Measurements from ENCODE around the gene PINK1.

The PINK1 gene

DNA sequence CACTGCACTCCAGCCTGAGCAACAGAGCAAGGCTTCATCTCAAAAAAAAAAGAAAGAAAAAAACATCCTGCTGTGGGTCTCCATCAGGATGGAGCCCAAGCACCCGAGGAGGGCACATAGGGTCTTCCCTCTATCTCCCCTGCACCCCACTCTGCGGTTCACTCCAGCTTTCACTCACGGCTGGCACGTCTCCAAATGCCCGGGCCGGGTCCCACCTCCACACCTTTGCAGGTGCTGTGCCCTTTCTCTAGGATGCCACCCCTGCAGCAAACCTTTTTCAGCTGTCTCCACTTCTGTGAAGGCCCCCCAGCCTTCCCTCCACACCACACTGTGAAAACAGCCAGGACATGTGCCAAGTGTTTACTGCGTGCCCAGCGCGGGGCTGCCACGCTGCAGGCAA is 50.4 kb downstream of the PINK1 start:
- Histone ChIP-seq H3K4me2 (ENCODE audit: insufficient read depth, low read length, poor library complexity, severe bottlenecking) (no peak overlapping the region), H2AFZ (ENCODE audit: low read length) (no peak overlapping the region), H3K4me1 (ENCODE audit: control insufficient read depth in 2 of 2, insufficient read depth in 1 of 2, low read depth in 1 of 2, low read length in 2 of 2) (no peaks in the 10 kb centered on the region), H2AK5ac (ENCODE audit: low read depth, low read length) (no peak overlapping the region), H3K4me3 (ENCODE audit: low read length in 2 of 2) (no peak overlapping the region), H2BK120ac (ENCODE audit: low read depth, low read length) (peak overlapping the region; percentile 16), H4K91ac (ENCODE audit: low read depth, low read length, poor library complexity) (no peak overlapping the region), H3K23ac (ENCODE audit: low read depth, low read length, poor library complexity) (no peak overlapping the region), H3K9me3 (replicated peaks in 1 of 2; ENCODE audit: control insufficient read depth in 2 of 2, insufficient read depth in 1 of 2, low read depth in 1 of 2, low read length in 2 of 2) (peaks cover 0 to 2% of the 10 kb centered on the region in 2 donors), H3K9ac (ENCODE audit: low read depth, low read length, poor library complexity) (no peak overlapping the region), H3K14ac (ENCODE audit: low read length) (no peak overlapping the region), H4K8ac (ENCODE audit: low read depth, low read length) (no peak overlapping the region), H3K4ac (ENCODE audit: low read length) (no peak overlapping the region), H3K79me1 (ENCODE audit: low read depth, low read length) (no peaks in the 10 kb centered on the region), H3K18ac (ENCODE audit: low read length) (no peak overlapping the region), H3K27me3 (ENCODE audit: control insufficient read depth in 3 of 3, insufficient read depth in 3 of 3, low read depth in 1 of 3, low read length in 3 of 3) (no peaks in the 10 kb centered on the region), H2BK15ac (ENCODE audit: low read length) (no peak overlapping the region), H2BK5ac (ENCODE audit: low read length) (no peak overlapping the region), H3K36me3 (replicated peaks in 1 of 2; ENCODE audit: control insufficient read depth in 2 of 2, insufficient read depth in 2 of 2, low read length in 2 of 2) (peaks cover 0 to 3% of the 10 kb centered on the region in 2 donors), H3K27ac (replicated peaks; ENCODE audit: low read length) (no peak overlapping the region), H2BK12ac (ENCODE audit: low read length) (no peak overlapping the region)
- no peak for DNase-seq (ENCODE audit: low spot score)
- no CpG with 5 or more reads among the region's 10 CpGs for WGBS, 2 donors (ENCODE audit: extremely low coverage in 2 of 2, insufficient read length in 2 of 2, insufficient replicate concordance in 1 of 2)

DNA sequence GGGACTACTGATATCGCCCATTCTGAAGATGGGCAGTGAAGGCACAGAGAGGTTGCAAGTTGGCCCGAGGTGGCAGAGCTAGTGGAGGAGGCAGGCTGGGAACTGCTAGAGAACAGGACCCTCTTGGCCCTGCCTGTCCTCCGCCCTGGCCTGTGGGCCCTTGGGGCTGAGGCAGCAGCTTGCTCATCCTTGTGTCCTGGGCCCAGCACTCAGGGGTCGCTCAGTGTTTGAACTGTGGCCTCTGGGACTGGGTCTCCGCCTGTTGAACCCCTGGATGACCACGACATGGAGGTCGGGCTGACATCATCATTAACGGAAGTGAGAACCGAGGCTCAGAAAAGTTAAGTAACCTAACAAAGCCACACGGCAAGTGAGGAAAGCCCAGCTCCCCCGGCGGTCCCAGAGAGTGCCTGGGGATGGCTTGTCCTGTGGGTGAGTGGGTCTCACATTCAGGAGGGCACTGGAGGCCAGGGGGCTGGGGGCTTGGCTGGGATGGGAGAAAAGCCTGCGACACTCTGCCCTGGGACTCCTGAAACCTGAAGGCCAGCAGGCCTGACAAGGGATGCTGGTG is 50.9 kb downstream of the PINK1 start:
- no peak overlapping the region for H3K18ac ChIP-seq (ENCODE audit: low read length)
- H3K4ac ChIP-seq (ENCODE audit: low read length) = no peak overlapping the region
- peaks cover 0 to 2% of the 10 kb centered on the region in 2 donors for H3K9me3 ChIP-seq (replicated peaks in 1 of 2; ENCODE audit: control insufficient read depth in 2 of 2, insufficient read depth in 1 of 2, low read depth in 1 of 2, low read length in 2 of 2)
- no peak overlapping the region for H3K27ac ChIP-seq (replicated peaks; ENCODE audit: low read length)
- H2BK5ac ChIP-seq (ENCODE audit: low read length) = peak overlapping the region; percentile 82
- peak overlapping the region; percentile 12 for H3K9ac ChIP-seq (ENCODE audit: low read depth, low read length, poor library complexity)
- peaks cover 0 to 5% of the 10 kb centered on the region in 2 donors for H3K36me3 ChIP-seq (replicated peaks in 1 of 2; ENCODE audit: control insufficient read depth in 2 of 2, insufficient read depth in 2 of 2, low read length in 2 of 2)
- H3K27me3 ChIP-seq (ENCODE audit: control insufficient read depth in 3 of 3, insufficient read depth in 3 of 3, low read depth in 1 of 3, low read length in 3 of 3) = no peaks in the 10 kb centered on the region
- no peak for DNase-seq (ENCODE audit: low spot score)
- no peak overlapping the region for H3K4me2 ChIP-seq (ENCODE audit: insufficient read depth, low read length, poor library complexity, severe bottlenecking)
- no peaks in the 10 kb centered on the region for H3K4me1 ChIP-seq (ENCODE audit: control insufficient read depth in 2 of 2, insufficient read depth in 1 of 2, low read depth in 1 of 2, low read length in 2 of 2)
- H2BK15ac ChIP-seq (ENCODE audit: low read length) = no peak overlapping the region
- no peak overlapping the region for H2AK5ac ChIP-seq (ENCODE audit: low read depth, low read length)
- H2BK120ac ChIP-seq (ENCODE audit: low read depth, low read length) = peak overlapping the region; percentile 16
- no peak overlapping the region for H4K91ac ChIP-seq (ENCODE audit: low read depth, low read length, poor library complexity)
- H4K8ac ChIP-seq (ENCODE audit: low read depth, low read length) = no peak overlapping the region
- H3K4me3 ChIP-seq (ENCODE audit: low read length in 2 of 2) = no peak overlapping the region
- peak overlapping the region; percentile 73 for H3K23ac ChIP-seq (ENCODE audit: low read depth, low read length, poor library complexity)
- WGBS, 2 donors (ENCODE audit: extremely low coverage in 2 of 2, insufficient read length in 2 of 2, insufficient replicate concordance in 1 of 2) = no CpG with 5 or more reads among the region's 13 CpGs
- no peaks in the 10 kb centered on the region for H3K79me1 ChIP-seq (ENCODE audit: low read depth, low read length)
- H3K14ac ChIP-seq (ENCODE audit: low read length) = no peak overlapping the region
- no peak overlapping the region for H2BK12ac ChIP-seq (ENCODE audit: low read length)
- H2AFZ ChIP-seq (ENCODE audit: low read length) = peak overlapping the region; percentile 39

DNA sequence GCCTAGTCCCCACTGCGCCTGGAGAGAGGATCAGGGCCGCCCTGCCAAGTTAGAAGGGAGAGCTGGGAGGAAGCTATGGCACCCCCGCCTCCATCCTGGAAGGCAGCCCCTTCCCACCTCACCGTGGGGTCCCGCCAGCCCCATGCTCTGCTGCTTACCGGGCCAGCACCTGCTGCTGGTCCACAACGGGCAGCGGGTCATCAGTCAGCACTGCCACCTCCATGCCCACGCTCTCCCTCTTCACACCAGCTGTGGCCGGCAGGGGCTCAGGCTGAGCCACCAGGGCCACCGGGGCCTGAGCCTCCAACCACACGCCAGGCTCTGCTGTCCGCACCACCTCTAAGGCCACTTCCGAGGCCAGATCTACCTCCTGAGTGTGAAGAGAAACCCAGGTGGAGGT is 51.4 kb downstream of the PINK1 start:
- WGBS, 2 donors (ENCODE audit: extremely low coverage in 2 of 2, insufficient read length in 2 of 2, insufficient replicate concordance in 1 of 2) = no CpG with 5 or more reads among the region's 14 CpGs
- Histone ChIP-seq H3K14ac (ENCODE audit: low read length) (peak overlapping the region; percentile 56), H3K27me3 (ENCODE audit: control insufficient read depth in 3 of 3, insufficient read depth in 3 of 3, low read depth in 1 of 3, low read length in 3 of 3) (no peaks in the 10 kb centered on the region), H2BK12ac (ENCODE audit: low read length) (peak overlapping the region; percentile 41), H3K9ac (ENCODE audit: low read depth, low read length, poor library complexity) (peak overlapping the region; percentile 77), H3K27ac (replicated peaks; ENCODE audit: low read length) (no peak overlapping the region), H2AFZ (ENCODE audit: low read length) (peak overlapping the region; percentile 39), H2BK120ac (ENCODE audit: low read depth, low read length) (peak overlapping the region; percentile 72), H3K4me1 (ENCODE audit: control insufficient read depth in 2 of 2, insufficient read depth in 1 of 2, low read depth in 1 of 2, low read length in 2 of 2) (no peaks in the 10 kb centered on the region), H3K4me2 (ENCODE audit: insufficient read depth, low read length, poor library complexity, severe bottlenecking) (no peak overlapping the region), H4K91ac (ENCODE audit: low read depth, low read length, poor library complexity) (no peak overlapping the region), H3K4me3 (ENCODE audit: low read length in 2 of 2) (no peak overlapping the region), H4K8ac (ENCODE audit: low read depth, low read length) (no peak overlapping the region), H2BK15ac (ENCODE audit: low read length) (no peak overlapping the region), H3K23ac (ENCODE audit: low read depth, low read length, poor library complexity) (peak overlapping the region; percentile 73), H3K9me3 (replicated peaks in 1 of 2; ENCODE audit: control insufficient read depth in 2 of 2, insufficient read depth in 1 of 2, low read depth in 1 of 2, low read length in 2 of 2) (peaks cover 0 to 2% of the 10 kb centered on the region in 2 donors), H3K36me3 (replicated peaks in 1 of 2; ENCODE audit: control insufficient read depth in 2 of 2, insufficient read depth in 2 of 2, low read length in 2 of 2) (peaks cover 0 to 5% of the 10 kb centered on the region in 2 donors), H3K18ac (ENCODE audit: low read length) (peak overlapping the region; percentile 28), H2AK5ac (ENCODE audit: low read depth, low read length) (no peak overlapping the region), H3K79me1 (ENCODE audit: low read depth, low read length) (no peaks in the 10 kb centered on the region), H3K4ac (ENCODE audit: low read length) (no peak overlapping the region), H2BK5ac (ENCODE audit: low read length) (peak overlapping the region; percentile 82)
- no peak for DNase-seq (ENCODE audit: low spot score)

DNA sequence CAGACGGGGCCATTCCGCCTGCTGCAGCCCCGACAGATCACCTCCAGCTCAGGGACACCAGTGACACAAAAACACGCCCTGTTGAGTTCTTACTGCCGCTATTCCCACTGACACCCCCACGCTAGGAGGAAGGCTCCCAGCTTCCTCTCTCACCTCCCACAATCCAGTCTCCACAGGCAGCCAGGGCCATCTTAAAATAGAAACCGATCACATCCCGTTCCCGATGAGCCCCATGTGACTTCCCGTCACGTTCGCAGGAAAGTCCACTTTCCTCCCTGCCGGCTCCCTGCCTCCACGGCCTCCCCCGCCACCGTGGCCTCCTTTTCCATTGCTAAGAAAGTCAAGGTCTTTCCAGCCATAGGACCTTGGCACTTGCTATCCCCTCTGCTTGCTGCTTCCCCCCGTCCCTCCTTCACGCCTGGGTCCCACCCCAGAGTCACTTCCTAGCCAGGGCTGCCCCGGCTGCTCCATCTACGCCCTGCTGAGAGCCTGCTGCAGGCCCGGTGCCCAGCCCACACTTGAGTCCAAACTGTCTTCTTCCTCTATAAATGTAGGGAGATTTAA is 51.9 kb downstream of the PINK1 start:
- no CpG with 5 or more reads among the region's 21 CpGs for WGBS, 2 donors (ENCODE audit: extremely low coverage in 2 of 2, insufficient read length in 2 of 2, insufficient replicate concordance in 1 of 2)

More for the DNA sequence above, 51.9 kb downstream of the PINK1 start:
- no peak overlapping the region for H3K4me3 ChIP-seq (ENCODE audit: low read length in 2 of 2)
- peaks cover 0 to 2% of the 10 kb centered on the region in 2 donors for H3K9me3 ChIP-seq (replicated peaks in 1 of 2; ENCODE audit: control insufficient read depth in 2 of 2, insufficient read depth in 1 of 2, low read depth in 1 of 2, low read length in 2 of 2)
- peak overlapping the region; percentile 41 for H2BK12ac ChIP-seq (ENCODE audit: low read length)
- H2AFZ ChIP-seq (ENCODE audit: low read length) = peak overlapping the region; percentile 18
- H3K36me3 ChIP-seq (replicated peaks in 1 of 2; ENCODE audit: control insufficient read depth in 2 of 2, insufficient read depth in 2 of 2, low read length in 2 of 2) = peaks cover 0 to 5% of the 10 kb centered on the region in 2 donors
- H3K27me3 ChIP-seq (ENCODE audit: control insufficient read depth in 3 of 3, insufficient read depth in 3 of 3, low read depth in 1 of 3, low read length in 3 of 3) = no peaks in the 10 kb centered on the region
- no peak overlapping the region for H3K4ac ChIP-seq (ENCODE audit: low read length)
- H3K14ac ChIP-seq (ENCODE audit: low read length) = no peak overlapping the region
- no peaks in the 10 kb centered on the region for H3K79me1 ChIP-seq (ENCODE audit: low read depth, low read length)
- peak overlapping the region; percentile 73 for H3K23ac ChIP-seq (ENCODE audit: low read depth, low read length, poor library complexity)
- H2AK5ac ChIP-seq (ENCODE audit: low read depth, low read length) = peak overlapping the region; percentile 56
- H3K27ac ChIP-seq (replicated peaks; ENCODE audit: low read length) = no peak overlapping the region
- no peak overlapping the region for H2BK15ac ChIP-seq (ENCODE audit: low read length)
- no peak overlapping the region for H3K18ac ChIP-seq (ENCODE audit: low read length)
- H4K8ac ChIP-seq (ENCODE audit: low read depth, low read length) = no peak overlapping the region
- H2BK120ac ChIP-seq (ENCODE audit: low read depth, low read length) = peak overlapping the region; percentile 72
- H2BK5ac ChIP-seq (ENCODE audit: low read length) = peak overlapping the region; percentile 82
- no peaks in the 10 kb centered on the region for H3K4me1 ChIP-seq (ENCODE audit: control insufficient read depth in 2 of 2, insufficient read depth in 1 of 2, low read depth in 1 of 2, low read length in 2 of 2)
- H4K91ac ChIP-seq (ENCODE audit: low read depth, low read length, poor library complexity) = no peak overlapping the region
- DNase-seq (ENCODE audit: low spot score) = no peak
- no peak overlapping the region for H3K4me2 ChIP-seq (ENCODE audit: insufficient read depth, low read length, poor library complexity, severe bottlenecking)
- H3K9ac ChIP-seq (ENCODE audit: low read depth, low read length, poor library complexity) = no peak overlapping the region
